Activated naive CD4-positive, alpha-beta T cell treated with anti-CD3 and anti-CD28 coated beads for 36 hours (primary cell): Measurements from ENCODE around the gene IFI16. TPM values are rescaled to one million over a fixed set of nuclear protein-coding genes. Genes with fewer than 3 reads are reported as not detected.
"Not testable (repeated sequence)": the region's sequence is repeated elsewhere in the genome, so short reads cannot be mapped to it uniquely, and the experiment has no call there.

Experiments used
- CTCF ChIA-PET: fragments of 350-600 bp; sonication (Branson Sonifier 250); formaldehyde crosslinking; loops from one replicate; lab custom pipeline; 2021; ENCODE audit warnings: antibody characterized with exemption; lab: Charles Lee
- DNase-seq: peaks from one replicate; pipeline ENCODE4 v3.0.0-alpha.2; 2020
- H3K27ac Mint-ChIP-seq: one replicate; pipeline ENCODE4 v1.8.0; 2021; ENCODE audit warnings: mild to moderate bottlenecking, mixed read lengths
- H3K27me3 Mint-ChIP-seq: one replicate; pipeline ENCODE4 v1.8.0; 2021; ENCODE audit warnings: low read depth, mixed read lengths
- H3K36me3 Mint-ChIP-seq: one replicate; pipeline ENCODE4 v1.8.0; 2021; ENCODE audit warnings: low read depth, mixed read lengths
- H3K4me1 Mint-ChIP-seq: one replicate; pipeline ENCODE4 v1.8.0; 2021; ENCODE audit warnings: low read depth, mixed read lengths
- H3K4me3 Mint-ChIP-seq: one replicate; pipeline ENCODE4 v1.8.0; 2021; ENCODE audit warnings: mild to moderate bottlenecking, moderate library complexity, mixed read lengths
- H3K9me3 Mint-ChIP-seq: one replicate; pipeline ENCODE4 v1.8.0; 2021; ENCODE audit warnings: mixed read lengths
- intact Hi-C: fragments of 100-400 bp; cut with micrococcal nuclease; formaldehyde crosslinking; loops from one replicate; pipeline ENCODE4 v1.15.1; 2023
- total RNA-seq, 2 experiments: library from RNA; stranded (reverse); gene quantifications; one replicate each; pipeline ENCODE4 v1.2.3, GENCODE V29; 2021

The IFI16 gene
- total RNA-seq, 2 experiments from 2014 or later: 287 to 288 TPM

DNA sequence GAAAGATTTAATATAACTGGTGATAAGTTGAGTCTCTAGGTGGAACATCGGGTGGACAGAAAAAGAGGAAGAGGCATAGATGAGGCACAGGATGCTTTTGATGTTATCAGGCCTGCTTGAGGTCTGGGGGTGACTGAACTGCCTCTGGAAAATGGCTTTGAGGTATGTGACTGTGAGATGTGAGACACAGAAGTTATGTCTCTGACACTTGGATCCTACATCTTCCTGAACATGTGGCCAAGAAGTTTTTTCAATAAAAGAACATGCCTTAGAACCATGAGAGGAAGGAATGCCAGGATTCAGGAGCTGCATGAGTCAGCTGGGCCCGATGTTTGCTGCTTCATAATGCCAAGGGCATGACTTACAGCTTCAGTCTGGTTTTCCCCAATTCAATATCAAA is 78.3 kb downstream of the IFI16 start:
- intact Hi-C loops: loop anchor here (2.0 to 5.0 kb wide), 2 partner anchors 73 to 581 kb away; no protein-coding TSS in a partner anchor
- CTCF ChIA-PET: interaction anchor here (1.2 to 5.0 kb wide), 5 partner anchors 11 to 89 kb away, joined by 4 to 50 read pairs (median 8); partner anchors contain the start of gene AIM2
- DNase-seq: no peak
- Mint-ChIP-seq H3K9me3 (no peaks in the 10 kb centered on the region), H3K27ac (no peak overlapping the region), H3K36me3 (no peaks in the 10 kb centered on the region), H3K27me3 (no peaks in the 10 kb centered on the region), H3K4me1 (peaks cover 49% of the 10 kb centered on the region), H3K4me3 (no peak overlapping the region)

DNA sequence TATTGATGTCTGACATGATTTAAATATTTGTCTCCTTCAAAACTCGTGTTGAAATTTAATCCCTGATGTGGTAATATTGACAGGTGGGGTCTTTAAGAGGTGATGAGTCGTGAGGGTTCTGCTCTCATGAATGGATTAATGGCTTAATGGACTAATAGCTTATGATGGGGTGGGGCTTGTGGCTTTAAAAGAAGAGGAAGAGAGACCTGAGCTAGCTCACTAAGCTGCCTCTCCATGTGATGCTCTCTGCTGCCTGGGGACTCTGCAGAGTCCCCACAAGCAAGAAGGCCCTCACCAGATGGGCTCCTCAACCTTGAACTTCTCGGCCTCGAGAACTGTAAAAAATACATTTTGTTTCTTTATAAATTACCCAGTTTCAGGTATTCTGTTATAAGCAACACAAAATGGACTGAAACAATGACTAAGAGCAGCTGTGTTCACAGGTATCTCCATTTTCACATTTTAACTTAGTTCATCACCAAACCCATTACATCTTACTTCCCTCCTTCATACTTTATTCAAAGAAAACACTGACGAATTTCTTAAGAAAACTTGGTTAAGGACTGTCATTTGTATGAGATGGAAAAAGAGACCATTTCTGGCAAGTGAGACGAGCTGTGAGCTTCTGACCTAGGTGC is 79.0 kb downstream of the IFI16 start:
- Mint-ChIP-seq H3K27ac (peak overlapping the region; percentile 47), H3K27me3 (no peaks in the 10 kb centered on the region), H3K9me3 (no peaks in the 10 kb centered on the region), H3K4me1 (peaks cover 49% of the 10 kb centered on the region), H3K4me3 (no peak overlapping the region), H3K36me3 (no peaks in the 10 kb centered on the region)
- CTCF ChIA-PET: interaction anchor here (0.7 to 5.0 kb wide), 7 partner anchors 11 to 122 kb away, joined by 3 to 50 read pairs (median 6); partner anchors contain the start of genes AIM2 and IFI16
- intact Hi-C loops: loop anchor here (2.0 to 5.0 kb wide), 2 partner anchors 74 to 581 kb away; no protein-coding TSS in a partner anchor
- no peak for DNase-seq

DNA sequence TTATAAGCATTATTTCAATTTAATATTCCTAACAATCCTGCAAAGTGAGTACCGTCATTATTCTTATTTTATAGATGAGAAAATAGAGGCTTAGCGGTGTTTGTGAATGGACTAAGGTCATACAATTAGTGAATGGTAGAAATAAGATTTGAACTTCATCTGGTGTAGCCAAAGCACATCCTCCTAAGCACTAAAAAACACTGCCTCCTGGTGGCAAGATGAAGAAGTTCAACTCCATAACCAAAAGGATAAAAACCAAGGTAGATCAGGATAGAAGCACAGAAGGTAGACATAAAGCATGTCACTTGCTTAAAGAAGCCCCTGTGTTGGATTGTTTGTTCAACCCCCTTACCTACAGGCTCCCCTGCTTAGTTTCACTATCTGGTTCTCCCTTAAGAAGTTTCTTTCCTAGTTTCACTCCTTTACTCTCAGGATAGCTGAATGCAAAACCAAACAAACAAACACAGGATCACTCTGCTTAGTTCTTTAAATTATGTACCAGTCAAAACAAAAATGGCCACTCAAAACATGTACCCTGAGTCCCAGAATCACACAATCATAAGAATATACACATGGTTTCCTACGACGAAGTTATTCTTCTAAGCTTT is 79.6 kb downstream of the IFI16 start:
- Mint-ChIP-seq H3K9me3 (no peaks in the 10 kb centered on the region), H3K36me3 (no peaks in the 10 kb centered on the region), H3K4me1 (peaks cover 49% of the 10 kb centered on the region), H3K27ac (peak overlapping the region; percentile 47), H3K4me3 (no peak overlapping the region), H3K27me3 (no peaks in the 10 kb centered on the region)
- intact Hi-C loops: loop anchor here (2.0 to 5.0 kb wide), 2 partner anchors 74 to 582 kb away; no protein-coding TSS in a partner anchor
- DNase-seq: peak; percentile 44
- CTCF ChIA-PET: interaction anchor here (0.7 to 5.0 kb wide), 9 partner anchors 12 to 121 kb away, joined by 3 to 50 read pairs (median 5); partner anchors contain the start of genes AIM2 and IFI16

DNA sequence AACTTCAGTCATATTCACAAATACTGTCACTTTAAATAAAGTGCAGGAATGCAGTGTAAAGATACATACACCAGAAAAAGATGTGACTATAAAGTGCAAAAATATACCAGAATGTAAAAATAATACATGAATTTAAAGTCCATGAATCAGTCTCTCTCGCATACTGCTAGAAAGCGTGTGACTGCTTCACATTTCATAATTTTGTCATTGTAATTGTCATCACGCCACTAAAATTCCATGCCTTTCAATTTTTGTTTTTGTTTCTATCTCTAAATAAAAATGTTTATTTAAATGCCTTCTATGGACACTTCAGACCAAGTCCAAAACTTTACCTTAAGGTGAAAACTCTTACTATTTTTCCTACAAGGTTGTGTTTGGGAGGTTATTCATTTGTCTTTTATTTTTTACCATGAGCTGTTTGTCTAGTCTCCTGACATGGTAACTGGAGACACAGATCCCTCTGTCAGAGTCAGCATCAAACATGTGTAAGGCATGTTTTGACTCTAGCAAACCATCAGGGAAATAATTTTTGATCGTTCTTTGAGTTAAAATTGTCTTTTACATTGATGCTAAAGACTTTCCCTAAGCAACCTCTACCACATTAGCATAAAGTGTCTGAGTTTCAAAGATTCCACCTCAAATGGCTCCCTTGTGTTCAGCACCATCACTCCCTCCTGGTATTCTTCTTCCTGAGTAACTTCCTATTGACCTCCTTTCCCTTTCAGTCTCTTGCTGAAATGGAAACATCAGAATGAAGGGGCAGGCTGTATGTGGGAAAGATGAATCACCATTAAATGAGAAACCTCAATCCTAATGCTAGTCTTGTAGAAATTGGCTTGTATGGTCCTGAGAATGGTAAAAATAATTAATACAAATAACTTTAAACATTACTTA is 80.8 kb downstream of the IFI16 start:
- CTCF ChIA-PET: interaction anchor here (1.0 to 5.0 kb wide), 6 partner anchors 13 to 92 kb away, joined by 3 to 50 read pairs (median 7); partner anchors contain the start of gene AIM2
- Mint-ChIP-seq H3K27me3 (no peaks in the 10 kb centered on the region), H3K4me1 (peaks cover 49% of the 10 kb centered on the region), H3K27ac (peak overlapping the region; percentile 1), H3K9me3 (no peaks in the 10 kb centered on the region), H3K4me3 (no peak overlapping the region), H3K36me3 (no peaks in the 10 kb centered on the region)
- no peak for DNase-seq
- intact Hi-C loops: loop anchor here (1.0 kb wide), 1 partner anchor 13 kb away; no protein-coding TSS in a partner anchor

DNA sequence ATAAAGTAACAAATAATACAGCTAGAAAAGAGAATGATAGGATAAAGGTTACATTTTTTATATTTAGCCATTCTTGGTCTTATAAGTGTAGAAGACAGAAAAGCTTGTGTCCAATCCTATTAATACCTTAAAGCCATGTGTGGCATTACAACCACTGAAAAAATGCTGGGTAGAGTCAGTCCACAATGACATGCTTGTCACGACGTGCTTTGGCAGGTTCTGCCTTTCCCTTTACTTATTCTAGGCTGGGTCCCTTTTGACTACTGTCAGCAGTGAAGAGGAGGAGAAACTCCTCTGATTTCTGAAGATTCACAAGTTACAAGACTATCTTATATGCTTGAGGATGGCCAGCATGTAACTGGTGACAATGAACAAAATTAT is 81.5 kb downstream of the IFI16 start:
- no peaks in the 10 kb centered on the region for H3K27me3 Mint-ChIP-seq
- intact Hi-C loops: loop anchor here (1.0 kb wide), 1 partner anchor 14 kb away; no protein-coding TSS in a partner anchor
- H3K36me3 Mint-ChIP-seq: no peaks in the 10 kb centered on the region
- no peaks in the 10 kb centered on the region for H3K9me3 Mint-ChIP-seq
- CTCF ChIA-PET: interaction anchor here (1.0 to 5.0 kb wide), 2 partner anchors 14 to 74 kb away, joined by 3 to 50 read pairs; partner anchors contain the start of gene AIM2
- peaks cover 49% of the 10 kb centered on the region for H3K4me1 Mint-ChIP-seq
- DNase-seq: no peak
- H3K27ac Mint-ChIP-seq: peak overlapping the region; percentile 60
- no peak overlapping the region for H3K4me3 Mint-ChIP-seq

DNA sequence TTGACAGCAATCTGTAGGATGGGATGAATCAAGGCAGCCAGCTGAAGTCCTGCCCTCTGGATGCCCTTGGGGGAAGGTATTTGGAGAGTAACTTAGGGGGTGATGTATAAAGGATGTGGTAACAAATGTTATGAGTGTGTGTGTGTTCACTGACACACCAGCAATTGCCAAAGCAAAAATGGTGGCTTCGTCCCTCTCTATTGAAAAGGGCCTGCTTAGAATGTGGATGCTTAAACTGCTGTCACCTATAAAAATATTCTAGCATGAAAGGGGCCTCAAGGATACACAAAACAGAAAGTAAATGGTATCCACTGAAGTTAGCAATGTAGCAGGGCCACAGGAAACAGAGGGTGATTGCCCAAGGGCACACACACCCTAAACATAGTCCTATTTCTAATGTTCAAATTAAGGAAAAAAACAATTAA is 81.9 kb downstream of the IFI16 start:
- Mint-ChIP-seq H3K36me3 (no peaks in the 10 kb centered on the region), H3K27ac (peak overlapping the region; percentile 60), H3K9me3 (no peaks in the 10 kb centered on the region), H3K27me3 (no peaks in the 10 kb centered on the region), H3K4me3 (no peak overlapping the region), H3K4me1 (peaks cover 49% of the 10 kb centered on the region)
- intact Hi-C loops: loop anchor here (1.0 kb wide), 1 partner anchor 14 kb away; no protein-coding TSS in a partner anchor
- CTCF ChIA-PET: interaction anchor here (0.6 to 5.0 kb wide), 4 partner anchors 14 to 75 kb away, joined by 3 to 50 read pairs (median 4); partner anchors contain the start of gene AIM2
- peak; percentile 55 for DNase-seq

DNA sequence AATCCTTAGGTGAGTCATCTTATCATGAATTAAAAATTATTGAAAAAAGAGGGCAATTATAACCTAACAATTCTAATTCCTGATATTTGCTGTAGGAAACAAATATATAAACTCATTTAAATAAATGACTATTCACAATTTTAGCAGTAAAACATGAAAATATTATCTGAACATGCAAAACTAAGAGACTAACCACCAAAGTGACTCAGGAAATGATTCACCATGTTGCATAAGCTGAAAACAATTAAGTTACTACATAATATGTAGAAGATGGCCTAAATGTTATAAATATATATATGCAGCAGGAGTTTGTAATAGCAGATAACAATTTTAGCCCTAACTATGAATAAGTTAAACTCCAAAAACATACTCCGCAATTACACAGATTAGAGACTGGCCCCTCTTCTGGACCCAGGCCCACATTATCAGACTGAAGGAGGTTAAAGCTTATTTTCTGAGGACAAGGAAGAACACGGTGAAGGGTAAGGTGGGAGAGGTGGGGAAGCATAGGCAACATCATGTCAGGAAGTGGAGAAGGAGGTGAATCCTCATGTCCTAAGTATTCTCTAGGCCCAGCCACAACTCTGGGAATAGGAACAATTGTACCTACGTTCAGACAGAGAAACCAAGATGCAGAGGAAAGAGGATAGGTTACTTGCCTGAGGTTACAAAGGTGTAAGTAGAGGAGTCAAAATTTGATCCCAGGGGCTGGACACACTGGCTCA is 82.5 kb downstream of the IFI16 start:
- Mint-ChIP-seq H3K27ac (no peak overlapping the region), H3K27me3 (no peaks in the 10 kb centered on the region), H3K4me3 (no peak overlapping the region)

DNA sequence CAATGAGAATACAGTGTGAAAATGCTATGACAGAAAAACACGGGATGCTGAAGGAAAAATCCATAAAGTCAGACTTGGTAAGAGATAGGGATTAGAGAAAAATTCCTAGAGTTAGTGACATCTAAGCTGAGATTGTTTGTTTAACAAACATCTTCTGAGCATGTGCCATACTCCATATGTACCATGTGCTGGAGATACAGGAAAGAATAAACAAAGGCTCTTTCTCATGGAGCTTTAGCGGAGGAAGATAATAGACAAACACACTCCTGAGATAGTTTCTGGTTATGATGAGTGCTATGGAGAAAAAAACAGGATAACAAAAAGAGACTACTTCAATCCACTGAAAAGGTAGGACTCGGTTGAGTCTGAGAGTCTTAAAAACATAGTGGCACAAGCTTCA is 88.9 kb downstream of the IFI16 start:
- H3K9me3 Mint-ChIP-seq: no peaks in the 10 kb centered on the region
- no peaks in the 10 kb centered on the region for H3K4me1 Mint-ChIP-seq
- H3K27me3 Mint-ChIP-seq: peaks cover 16% of the 10 kb centered on the region
- H3K4me3 Mint-ChIP-seq: no peak overlapping the region
- no peaks in the 10 kb centered on the region for H3K36me3 Mint-ChIP-seq
- no peak overlapping the region for H3K27ac Mint-ChIP-seq
- no peak for DNase-seq
- CTCF ChIA-PET: interaction anchor here (1.4 to 1.6 kb wide), 2 partner anchors 13 to 23 kb away, joined by 3 to 4 read pairs; no protein-coding TSS in a partner anchor
- intact Hi-C loops: no loop called here

More for the DNA sequence above, 82.5 kb downstream of the IFI16 start:
- Mint-ChIP-seq H3K9me3 (no peaks in the 10 kb centered on the region), H3K4me1 (peaks cover 47% of the 10 kb centered on the region), H3K36me3 (no peaks in the 10 kb centered on the region)
- intact Hi-C loops: no loop called here
- CTCF ChIA-PET: interaction anchor here (0.6 to 5.0 kb wide), 4 partner anchors 15 to 37 kb away, joined by 3 to 50 read pairs (median 4); partner anchors contain the start of gene AIM2
- no peak for DNase-seq

DNA sequence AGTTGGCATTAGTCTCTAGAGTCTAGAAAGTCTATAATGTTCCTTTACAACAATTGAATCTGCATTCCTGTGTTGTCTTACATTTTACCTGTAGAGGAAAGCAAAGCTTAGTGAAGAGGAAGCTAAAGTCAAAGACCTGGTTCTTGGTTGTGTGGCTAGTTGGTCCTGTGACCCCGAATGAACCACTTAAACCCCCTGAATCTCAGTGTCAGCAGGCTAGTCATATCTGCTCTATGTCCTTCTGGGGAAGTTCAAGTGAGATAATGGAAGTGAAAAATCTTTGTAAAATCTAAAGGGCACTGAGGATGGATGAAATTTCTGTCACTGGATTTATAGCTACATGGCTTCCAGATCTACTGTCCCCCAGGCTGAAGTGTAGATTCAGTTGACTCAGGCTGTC is 90.9 kb downstream of the IFI16 start:
- CTCF ChIA-PET: interaction anchor here (0.6 kb wide), 1 partner anchor 20 kb away, joined by 3 read pairs; no protein-coding TSS in a partner anchor
- H3K27me3 Mint-ChIP-seq: peaks cover 23% of the 10 kb centered on the region
- H3K9me3 Mint-ChIP-seq: no peaks in the 10 kb centered on the region
- H3K4me1 Mint-ChIP-seq: no peaks in the 10 kb centered on the region
- DNase-seq: no peak
- no peaks in the 10 kb centered on the region for H3K36me3 Mint-ChIP-seq
- no peak overlapping the region for H3K27ac Mint-ChIP-seq
- intact Hi-C loops: no loop called here
- H3K4me3 Mint-ChIP-seq: no peak overlapping the region

DNA sequence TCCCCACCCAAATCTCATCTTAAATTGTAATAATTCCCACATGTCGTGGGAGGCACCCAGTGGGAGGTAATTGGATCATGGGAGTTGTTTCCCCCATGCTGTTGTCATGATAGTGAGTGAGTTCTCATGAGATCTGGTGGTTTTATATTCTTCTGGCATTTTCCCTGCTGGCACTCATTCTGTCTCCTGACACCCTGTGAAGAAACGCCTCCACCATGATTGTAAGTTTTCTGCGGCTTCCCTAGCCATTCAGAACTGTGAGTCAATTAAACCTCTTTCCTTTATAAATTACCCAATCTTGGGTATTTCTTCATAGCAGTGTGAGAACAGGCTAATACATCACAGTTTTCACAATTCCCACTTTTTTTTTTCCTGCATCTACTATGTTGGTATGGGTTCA is 93.3 kb downstream of the IFI16 start:
- H3K27ac Mint-ChIP-seq, H3K4me1 Mint-ChIP-seq, H3K36me3 Mint-ChIP-seq, DNase-seq, H3K4me3 Mint-ChIP-seq, H3K9me3 Mint-ChIP-seq, intact Hi-C loops: not testable (repeated sequence)
- peaks cover 33% of the 10 kb centered on the region for H3K27me3 Mint-ChIP-seq
- CTCF ChIA-PET: interaction anchor here (0.7 kb wide), 1 partner anchor 29 kb away, joined by 3 read pairs; no protein-coding TSS in a partner anchor
